ENCODE data around the gene EMP3. TPM values are rescaled to one million over a fixed set of nuclear protein-coding genes. Genes with fewer than 3 reads are reported as not detected.

Gene EMP3
- total and polyA plus RNA-seq, 2 of the 13 experiments (the other 11 are each of a cell fraction or from before 2014, with no cell fraction given) = 2.2 to 7.8 TPM

DNA sequence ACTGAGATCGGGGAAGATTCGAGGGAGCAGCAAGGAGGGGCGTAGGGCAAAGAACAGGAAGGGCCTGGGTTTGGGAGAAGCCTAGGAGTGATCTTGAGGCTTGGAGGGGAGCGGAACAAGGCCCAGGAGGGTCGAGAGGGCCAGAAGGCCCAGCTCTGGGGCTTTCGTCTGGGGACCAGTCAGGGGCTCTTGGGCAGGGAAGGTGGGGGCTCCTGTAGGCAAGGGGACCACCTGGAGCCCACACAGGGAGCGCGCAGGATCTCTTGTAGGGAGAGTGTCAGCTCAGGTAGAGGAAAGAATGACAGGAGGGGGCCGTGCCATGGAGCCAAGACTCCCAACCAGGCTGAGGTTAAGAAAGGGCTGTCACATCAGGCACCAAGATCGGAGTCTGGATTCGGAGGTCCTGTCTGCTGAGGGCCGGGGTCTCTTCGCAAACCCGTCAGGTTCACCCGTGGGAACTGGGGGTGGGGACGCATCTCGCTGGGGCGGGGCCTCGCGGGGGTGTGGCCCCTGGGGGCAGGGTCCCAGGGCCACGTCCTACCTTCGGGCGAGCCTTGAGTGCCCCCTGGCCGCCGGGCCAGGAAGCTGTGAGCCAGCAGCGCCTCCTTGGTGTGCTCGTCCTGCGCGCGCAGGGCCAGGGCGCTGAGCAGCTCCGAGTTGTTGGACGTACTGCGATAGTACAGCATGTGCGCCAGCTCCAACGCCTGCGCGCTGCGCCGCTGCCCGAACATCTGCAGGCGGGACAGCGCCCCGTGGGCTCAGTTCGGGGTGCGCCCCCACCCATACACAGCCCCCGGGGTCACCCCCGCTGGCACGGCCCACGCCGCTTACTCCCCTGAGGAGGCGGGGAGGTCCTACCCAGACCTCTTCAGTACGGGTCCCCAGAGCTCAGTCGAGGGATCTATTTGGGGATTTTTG is 8.4 kb downstream of the EMP3 start (continued):
- TF ChIP-seq, protein P1, sequence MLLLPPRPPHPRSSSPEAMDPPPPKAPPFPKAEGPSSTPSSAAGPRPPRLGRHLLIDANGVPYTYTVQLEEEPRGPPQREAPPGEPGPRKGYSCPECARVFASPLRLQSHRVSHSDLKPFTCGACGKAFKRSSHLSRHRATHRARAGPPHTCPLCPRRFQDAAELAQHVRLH (CRISPR knock-in tag; IDR thresholded peaks at IDR 0.05; ENCODE audit: borderline replicate concordance, low read depth) = no peak
- TF ChIP-seq HOXA3 (CRISPR knock-in tag; IDR thresholded peaks at IDR 0.05) = 0 out of 2 replicates have a peak, but pooled peaks have one; percentile 23
- TF ChIP-seq, protein P2, sequence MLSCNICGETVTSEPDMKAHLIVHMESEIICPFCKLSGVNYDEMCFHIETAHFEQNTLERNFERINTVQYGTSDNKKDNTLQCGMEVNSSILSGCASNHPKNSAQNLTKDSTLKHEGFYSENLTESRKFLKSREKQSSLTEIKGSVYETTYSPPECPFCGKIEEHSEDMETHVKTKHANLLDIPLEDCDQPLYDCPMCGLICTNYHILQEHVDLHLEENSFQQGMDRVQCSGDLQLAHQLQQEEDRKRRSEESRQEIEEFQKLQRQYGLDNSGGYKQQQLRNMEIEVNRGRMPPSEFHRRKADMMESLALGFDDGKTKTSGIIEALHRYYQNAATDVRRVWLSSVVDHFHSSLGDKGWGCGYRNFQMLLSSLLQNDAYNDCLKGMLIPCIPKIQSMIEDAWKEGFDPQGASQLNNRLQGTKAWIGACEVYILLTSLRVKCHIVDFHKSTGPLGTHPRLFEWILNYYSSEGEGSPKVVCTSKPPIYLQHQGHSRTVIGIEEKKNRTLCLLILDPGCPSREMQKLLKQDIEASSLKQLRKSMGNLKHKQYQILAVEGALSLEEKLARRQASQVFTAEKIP (CRISPR knock-in tag; IDR thresholded peaks at IDR 0.05; ENCODE audit: borderline replicate concordance) = no peak
- TF ChIP-seq RBM39 (IDR thresholded peaks at IDR 0.05; ENCODE audit: low read depth, low read length, poor library complexity, severe bottlenecking) = peak; percentile 10
- TF ChIP-seq KDM4B (CRISPR knock-in tag; IDR thresholded peaks at IDR 0.05) = no peak
- no peak for TF ChIP-seq GLI4 (CRISPR knock-in tag; IDR thresholded peaks at IDR 0.05; ENCODE audit: borderline replicate concordance)
- TF ChIP-seq, protein P3, sequence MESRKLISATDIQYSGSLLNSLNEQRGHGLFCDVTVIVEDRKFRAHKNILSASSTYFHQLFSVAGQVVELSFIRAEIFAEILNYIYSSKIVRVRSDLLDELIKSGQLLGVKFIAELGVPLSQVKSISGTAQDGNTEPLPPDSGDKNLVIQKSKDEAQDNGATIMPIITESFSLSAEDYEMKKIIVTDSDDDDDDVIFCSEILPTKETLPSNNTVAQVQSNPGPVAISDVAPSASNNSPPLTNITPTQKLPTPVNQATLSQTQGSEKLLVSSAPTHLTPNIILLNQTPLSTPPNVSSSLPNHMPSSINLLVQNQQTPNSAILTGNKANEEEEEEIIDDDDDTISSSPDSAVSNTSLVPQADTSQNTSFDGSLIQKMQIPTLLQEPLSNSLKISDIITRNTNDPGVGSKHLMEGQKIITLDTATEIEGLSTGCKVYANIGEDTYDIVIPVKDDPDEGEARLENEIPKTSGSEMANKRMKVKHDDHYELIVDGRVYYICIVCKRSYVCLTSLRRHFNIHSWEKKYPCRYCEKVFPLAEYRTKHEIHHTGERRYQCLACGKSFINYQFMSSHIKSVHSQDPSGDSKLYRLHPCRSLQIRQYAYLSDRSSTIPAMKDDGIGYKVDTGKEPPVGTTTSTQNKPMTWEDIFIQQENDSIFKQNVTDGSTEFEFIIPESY (CRISPR knock-in tag; IDR thresholded peaks at IDR 0.05) = peak; percentile 96
- TF ChIP-seq TBX2 (CRISPR knock-in tag; IDR thresholded peaks at IDR 0.05; ENCODE audit: borderline replicate concordance) = no peak
- no peak for TF ChIP-seq SNAPC2 (CRISPR knock-in tag; IDR thresholded peaks at IDR 0.05)
- TF ChIP-seq REPIN1 (CRISPR knock-in tag; IDR thresholded peaks at IDR 0.05; ENCODE audit: borderline replicate concordance, low read depth) = no peak
- TF ChIP-seq ZNF232 (CRISPR knock-in tag; IDR thresholded peaks at IDR 0.05; ENCODE audit: borderline replicate concordance) = no peak
- TF ChIP-seq, protein P4, sequence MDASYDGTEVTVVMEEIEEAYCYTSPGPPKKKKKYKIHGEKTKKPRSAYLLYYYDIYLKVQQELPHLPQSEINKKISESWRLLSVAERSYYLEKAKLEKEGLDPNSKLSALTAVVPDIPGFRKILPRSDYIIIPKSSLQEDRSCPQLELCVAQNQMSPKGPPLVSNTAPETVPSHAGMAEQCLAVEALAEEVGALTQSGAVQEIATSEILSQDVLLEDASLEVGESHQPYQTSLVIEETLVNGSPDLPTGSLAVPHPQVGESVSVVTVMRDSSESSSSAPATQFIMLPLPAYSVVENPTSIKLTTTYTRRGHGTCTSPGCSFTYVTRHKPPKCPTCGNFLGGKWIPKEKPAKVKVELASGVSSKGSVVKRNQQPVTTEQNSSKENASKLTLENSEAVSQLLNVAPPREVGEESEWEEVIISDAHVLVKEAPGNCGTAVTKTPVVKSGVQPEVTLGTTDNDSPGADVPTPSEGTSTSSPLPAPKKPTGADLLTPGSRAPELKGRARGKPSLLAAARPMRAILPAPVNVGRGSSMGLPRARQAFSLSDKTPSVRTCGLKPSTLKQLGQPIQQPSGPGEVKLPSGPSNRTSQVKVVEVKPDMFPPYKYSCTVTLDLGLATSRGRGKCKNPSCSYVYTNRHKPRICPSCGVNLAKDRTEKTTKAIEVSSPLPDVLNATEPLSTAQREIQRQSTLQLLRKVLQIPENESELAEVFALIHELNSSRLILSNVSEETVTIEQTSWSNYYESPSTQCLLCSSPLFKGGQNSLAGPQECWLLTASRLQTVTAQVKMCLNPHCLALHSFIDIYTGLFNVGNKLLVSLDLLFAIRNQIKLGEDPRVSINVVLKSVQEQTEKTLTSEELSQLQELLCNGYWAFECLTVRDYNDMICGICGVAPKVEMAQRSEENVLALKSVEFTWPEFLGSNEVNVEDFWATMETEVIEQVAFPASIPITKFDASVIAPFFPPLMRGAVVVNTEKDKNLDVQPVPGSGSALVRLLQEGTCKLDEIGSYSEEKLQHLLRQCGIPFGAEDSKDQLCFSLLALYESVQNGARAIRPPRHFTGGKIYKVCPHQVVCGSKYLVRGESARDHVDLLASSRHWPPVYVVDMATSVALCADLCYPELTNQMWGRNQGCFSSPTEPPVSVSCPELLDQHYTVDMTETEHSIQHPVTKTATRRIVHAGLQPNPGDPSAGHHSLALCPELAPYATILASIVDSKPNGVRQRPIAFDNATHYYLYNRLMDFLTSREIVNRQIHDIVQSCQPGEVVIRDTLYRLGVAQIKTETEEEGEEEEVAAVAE (CRISPR knock-in tag; IDR thresholded peaks at IDR 0.05; ENCODE audit: borderline replicate concordance) = no peak
- TF ChIP-seq ZNF180 (CRISPR knock-in tag; IDR thresholded peaks at IDR 0.05; ENCODE audit: borderline replicate concordance, low read depth) = no peak
- TF ChIP-seq, protein P5, sequence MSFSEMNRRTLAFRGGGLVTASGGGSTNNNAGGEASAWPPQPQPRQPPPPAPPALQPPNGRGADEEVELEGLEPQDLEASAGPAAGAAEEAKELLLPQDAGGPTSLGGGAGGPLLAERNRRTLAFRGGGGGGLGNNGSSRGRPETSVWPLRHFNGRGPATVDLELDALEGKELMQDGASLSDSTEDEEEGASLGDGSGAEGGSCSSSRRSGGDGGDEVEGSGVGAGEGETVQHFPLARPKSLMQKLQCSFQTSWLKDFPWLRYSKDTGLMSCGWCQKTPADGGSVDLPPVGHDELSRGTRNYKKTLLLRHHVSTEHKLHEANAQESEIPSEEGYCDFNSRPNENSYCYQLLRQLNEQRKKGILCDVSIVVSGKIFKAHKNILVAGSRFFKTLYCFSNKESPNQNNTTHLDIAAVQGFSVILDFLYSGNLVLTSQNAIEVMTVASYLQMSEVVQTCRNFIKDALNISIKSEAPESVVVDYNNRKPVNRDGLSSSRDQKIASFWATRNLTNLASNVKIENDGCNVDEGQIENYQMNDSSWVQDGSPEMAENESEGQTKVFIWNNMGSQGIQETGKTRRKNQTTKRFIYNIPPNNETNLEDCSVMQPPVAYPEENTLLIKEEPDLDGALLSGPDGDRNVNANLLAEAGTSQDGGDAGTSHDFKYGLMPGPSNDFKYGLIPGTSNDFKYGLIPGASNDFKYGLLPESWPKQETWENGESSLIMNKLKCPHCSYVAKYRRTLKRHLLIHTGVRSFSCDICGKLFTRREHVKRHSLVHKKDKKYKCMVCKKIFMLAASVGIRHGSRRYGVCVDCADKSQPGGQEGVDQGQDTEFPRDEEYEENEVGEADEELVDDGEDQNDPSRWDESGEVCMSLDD (CRISPR knock-in tag; IDR thresholded peaks at IDR 0.05; ENCODE audit: borderline replicate concordance) = no peak
- TF ChIP-seq SP1 (IDR thresholded peaks at IDR 0.05) = no peak
- no peak for TF ChIP-seq SP1 (CRISPR knock-in tag; IDR thresholded peaks at IDR 0.05)
- no peak for TF ChIP-seq PAX8 (CRISPR knock-in tag; IDR thresholded peaks at IDR 0.05; ENCODE audit: borderline replicate concordance)
